ENCODE measurements around the gene SLC9A3.
A peak's percentile ranks its signal among the peaks of the same experiment; 100 is the strongest.

The SLC9A3 gene

DNA sequence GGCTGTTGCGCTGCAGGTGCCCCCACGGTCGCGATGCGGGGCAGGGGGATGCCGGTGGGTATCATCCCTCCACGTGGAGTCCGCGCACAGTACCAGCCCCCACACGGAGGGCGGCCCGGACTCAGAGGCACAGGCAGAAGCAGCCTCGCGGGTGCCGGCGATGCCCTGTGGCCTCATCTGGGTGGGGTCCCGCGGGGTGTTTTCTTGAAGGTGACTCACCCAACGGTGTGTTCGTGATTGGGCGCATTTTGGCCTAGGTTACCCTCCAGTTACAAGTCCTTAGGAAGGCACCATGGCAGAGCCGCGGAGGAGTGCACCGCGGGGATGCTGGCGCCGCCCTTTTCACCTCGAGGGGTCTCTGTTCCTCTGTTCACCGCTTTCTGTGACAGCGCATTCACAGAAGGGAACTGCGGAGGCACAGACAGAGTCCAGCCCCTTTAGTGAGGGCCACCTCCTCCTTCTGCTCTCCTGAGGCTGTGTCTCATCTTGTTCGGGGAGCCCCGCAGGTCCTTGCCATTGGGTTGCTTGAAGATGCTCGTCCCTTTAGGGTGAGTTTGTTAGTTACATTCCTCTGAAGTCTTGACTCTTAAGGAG lies 102.9 kb downstream of the SLC9A3 start:
- DNase-seq, result no peak

DNA sequence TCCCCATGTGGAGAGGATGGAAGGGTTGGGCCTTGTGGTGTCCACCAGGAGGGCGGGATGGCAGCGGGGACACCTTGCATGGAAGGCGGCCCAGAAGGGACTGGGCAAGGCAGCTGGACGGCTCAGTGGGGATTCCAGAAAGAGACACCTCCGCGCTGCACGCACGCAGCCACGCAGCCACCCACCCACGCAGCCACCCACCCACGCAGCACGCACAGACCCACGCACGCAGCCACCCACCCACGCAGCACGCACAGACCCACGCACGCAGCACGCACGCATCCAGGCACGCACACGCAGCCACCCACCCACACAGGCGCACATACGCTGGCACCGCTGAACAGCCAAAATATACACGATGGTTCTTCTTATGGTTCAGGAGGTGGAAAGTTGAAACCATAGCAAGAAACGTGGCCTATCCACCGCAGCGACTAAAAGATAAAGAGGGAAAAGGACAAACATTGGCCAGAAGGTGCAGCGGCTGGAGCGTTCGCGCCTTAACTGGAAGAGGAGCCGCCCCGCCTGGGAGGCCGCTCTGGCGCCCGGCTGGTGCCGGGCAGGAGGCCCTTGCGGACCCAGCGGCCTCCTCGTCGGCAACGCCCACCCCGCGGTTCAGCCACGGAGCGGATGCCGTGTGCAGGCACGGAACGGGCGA lies 103.5 kb downstream of the SLC9A3 start:
- peak in 1 of 58 donors; percentile 28 for DNase-seq

Measured in anterior cingulate cortex (tissue), 58 donors.